IPS-NIHi7 (cell line): ENCODE data around the gene CLDN6.

Experiments
- DNase-seq: peaks from one replicate; pipeline ENCODE4 v3.0.0; 2012; ENCODE audit warnings: mixed read lengths; ENCODE audit errors: extremely low spot score

Gene CLDN6

GRCh38 chr16:3028716-3029319 lies 10.8 kb upstream of the CLDN6 start:
- DNase-seq: no peak

- DNase-seq: peak; percentile 86
Observed at GRCh38 chr16:3027983-3028715, 10.2 kb upstream of the CLDN6 start.

DNA sequence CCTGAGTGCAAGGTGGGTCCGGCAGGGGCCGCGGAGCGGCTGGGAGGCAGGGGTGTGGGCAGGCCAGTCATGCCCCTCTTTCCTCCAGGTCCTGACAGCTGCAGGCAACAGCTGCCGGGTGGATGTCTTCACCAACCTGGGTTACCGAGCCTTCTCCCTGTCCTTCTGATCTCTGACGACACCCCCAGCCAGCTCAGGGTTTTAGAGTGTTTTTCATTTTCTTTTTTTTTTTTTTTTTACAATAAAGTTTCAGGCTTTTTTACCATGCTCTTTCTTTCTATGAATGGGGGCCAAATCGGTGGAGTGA lies 9.5 kb upstream of the CLDN6 start:
- DNase-seq: no peak

GRCh38 chr16:3026609-3027488 lies 8.9 kb upstream of the CLDN6 start:
- DNase-seq: no peak

DNA sequence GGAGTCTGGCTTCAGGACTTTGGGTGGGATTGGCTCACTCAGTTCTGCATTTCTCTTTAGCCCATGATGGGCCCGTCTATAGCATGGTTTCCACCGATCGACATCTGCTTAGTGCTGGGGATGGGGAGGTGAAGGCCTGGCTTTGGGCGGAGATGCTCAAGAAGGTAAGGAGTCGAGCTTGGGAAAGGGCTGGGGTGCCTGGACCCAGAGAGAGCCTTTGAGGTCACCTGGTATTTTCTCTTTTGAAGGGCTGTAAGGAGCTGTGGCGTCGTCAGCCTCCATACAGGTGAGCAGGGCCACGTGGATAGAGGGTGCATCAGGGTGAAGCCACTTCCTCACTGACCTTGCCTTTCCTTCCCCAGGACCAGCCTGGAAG lies 8.0 kb upstream of the CLDN6 start:
- no peak for DNase-seq

DNA sequence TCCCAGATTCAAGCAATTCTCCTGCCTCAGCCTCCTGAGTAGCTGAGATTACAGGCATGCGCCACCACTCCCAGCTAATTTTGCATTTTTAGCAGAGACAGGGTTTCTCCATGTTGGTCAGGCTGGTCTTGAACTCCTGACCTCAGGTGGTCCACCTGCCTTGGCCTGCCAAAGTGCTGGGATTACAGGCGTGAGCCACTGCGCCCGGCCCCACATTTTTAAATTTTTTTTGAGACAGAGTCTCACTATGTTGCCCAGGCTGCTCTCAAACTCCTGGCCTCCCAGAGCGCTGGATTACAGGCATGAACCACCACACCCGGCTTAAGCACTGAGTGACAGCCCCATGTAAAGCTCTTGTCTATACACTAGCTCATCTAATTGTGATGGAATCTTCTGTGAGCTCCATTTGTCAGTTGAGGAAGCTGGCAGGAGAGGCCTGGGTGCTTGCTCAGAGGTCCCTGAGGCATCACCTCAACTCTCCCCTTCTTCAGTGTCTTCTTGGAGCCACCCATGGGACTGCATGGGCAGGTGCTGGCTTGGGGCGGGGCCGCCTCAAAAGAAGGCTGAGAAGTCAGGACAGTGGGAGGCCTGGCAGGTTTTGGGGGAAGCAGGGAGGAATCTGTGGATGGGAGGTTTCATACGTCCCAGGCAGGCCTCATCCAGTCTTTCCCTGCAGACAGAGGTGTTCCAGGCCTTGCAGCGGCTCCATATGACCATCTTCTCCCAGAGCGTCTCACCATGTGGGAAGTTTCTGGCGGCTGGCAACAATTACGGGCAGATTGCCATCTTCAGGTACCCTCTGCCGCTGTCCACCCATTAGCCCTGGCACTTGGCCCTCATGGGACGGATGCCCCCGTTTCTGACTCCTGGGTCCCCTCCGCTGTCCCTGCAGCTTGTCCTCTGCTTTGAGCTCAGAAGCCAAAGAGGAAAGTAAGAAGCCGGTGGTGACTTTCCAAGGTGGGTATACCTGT lies 7.3 kb upstream of the CLDN6 start:
- DNase-seq: no peak

DNA sequence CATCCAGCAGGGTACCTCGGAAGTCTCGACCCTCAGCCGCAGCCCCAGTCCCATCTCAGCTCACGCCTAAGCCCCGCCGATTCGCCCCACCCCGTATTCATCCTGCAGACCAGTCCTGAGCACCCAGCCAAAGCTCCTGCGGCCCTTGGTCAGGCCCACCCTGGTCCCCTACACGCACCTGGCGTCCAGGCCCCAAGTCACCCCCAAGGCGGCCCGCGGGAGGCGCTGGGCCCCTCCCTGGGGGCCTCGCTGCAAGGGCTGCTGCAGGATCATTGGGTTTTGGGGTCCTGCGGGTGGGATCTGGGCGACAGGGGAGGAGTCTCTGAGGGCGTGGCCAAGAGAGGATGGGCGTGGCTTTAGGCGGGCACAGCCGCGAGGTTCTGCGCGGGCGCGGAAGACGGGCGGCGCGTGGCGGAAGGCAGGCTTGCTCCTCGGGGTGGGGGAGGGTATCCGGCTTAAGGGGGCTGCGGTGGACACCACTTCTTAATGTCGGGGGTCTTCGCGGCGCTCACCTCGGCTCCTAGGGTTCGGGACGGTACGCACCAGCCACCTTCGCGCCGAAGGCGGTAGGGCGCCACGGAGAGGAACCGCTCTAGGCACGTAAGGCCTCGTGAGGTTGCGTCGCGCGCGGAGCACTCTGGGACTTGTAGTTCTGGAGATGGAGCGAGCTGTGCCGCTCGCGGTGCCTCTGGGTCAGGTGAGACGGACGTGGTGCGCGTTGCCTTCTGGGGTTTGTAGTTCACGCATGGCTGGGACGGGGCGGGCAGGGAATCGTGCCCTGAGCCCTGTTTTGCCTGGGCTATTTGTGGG lies 5.9 kb upstream of the CLDN6 start, which contains the start of the genes HCFC1R1 and THOC6:
TSS of gene HCFC1R1 (minus strand) at position 274 of the 810 bp plus-strand sequence. CDS start at position 273, 1 bp downstream.
TSS of gene THOC6 (plus strand) at position 367 of the 810 bp plus-strand sequence. CDS start at position 659, 292 bp downstream.
- DNase-seq: peak; percentile 74

DNA sequence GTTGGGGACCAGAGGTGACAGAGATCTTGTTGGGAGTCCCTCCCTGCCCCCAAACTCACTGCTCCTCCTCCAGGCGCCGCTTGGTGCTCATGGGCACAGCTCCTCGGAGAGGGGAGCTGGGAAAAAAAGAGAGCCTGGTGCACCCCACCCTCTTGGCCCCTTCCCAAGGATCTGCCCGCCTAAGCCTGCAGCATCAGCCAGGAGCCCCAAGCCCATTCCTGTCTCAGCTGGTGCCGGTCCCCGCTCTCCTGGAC lies 5.4 kb upstream of the CLDN6 start:
- no peak for DNase-seq

GRCh38 chr16:3022684-3023414 lies 4.9 kb upstream of the CLDN6 start:
- DNase-seq: no peak

GRCh38 chr16:3022208-3022683 lies 4.3 kb upstream of the CLDN6 start:
- DNase-seq: no peak

DNA sequence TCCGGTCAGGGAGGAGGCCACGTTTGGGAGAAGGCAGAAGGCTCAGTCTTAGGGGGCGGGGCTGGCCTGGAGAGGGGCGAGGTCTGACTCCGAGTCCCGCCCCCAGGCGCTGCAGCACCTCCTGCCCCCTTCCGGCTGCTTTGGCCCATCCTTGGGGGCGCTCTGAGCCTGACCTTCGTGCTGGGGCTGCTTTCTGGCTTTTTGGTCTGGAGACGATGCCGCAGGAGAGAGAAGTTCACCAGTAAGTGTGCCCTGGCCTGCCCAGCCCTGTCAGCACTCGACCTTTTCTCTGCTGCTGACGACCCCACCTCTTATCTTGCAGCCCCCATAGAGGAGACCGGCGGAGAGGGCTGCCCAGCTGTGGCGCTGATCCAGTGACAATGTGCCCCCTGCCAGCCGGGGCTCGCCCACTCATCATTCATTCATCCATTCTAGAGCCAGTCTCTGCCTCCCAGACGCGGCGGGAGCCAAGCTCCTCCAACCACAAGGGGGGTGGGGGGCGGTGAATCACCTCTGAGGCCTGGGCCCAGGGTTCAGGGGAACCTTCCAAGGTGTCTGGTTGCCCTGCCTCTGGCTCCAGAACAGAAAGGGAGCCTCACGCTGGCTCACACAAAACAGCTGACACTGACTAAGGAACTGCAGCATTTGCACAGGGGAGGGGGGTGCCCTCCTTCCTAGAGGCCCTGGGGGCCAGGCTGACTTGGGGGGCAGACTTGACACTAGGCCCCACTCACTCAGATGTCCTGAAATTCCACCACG lies 3.6 kb upstream of the CLDN6 start:
- peak; percentile 72 for DNase-seq

DNA sequence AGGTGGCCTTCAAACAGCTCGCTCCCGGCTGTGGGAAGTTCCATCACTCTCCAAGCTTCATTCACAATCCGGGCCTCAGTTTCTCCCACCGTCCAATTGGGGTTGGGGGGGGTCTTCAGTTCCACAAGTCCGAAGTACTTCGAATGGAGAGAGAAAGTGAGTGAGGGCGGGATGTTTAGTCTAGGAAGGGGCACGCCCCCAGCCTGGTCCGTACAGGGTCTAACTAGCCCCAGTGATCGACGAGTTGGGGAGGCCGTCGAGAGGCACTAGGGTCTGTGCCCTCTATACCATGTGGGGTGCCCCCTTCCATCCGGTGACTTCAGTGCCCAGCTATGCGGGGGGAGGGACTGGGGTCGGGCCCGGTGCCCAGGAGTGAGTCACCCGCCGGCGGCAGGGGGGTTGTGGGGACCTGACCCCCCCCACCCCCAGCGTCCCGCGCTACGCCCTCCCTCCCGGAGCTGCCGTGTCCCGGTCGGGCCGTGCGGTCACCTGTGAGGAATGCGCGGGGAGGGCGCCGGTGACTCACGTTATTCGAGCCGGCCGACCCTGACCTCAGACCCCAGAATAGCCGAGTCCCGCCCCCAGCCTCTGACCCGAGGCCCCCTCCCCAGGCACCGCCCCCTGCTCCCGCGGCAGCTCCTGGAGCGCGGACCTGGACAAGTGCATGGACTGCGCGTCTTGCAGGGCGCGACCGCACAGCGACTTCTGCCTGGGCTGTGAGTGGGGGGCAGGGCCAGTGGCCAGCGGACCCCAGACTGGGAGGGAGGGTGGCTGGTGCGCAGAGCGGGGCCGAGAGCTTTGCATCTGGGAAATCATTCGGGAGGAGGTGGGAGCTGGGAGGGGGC lies 2.8 kb upstream of the CLDN6 start:
- DNase-seq: no peak

GRCh38 chr16:3020247-3020603 lies 2.2 kb upstream of the CLDN6 start, which contains the start of gene TNFRSF12A:
Gene TNFRSF12A (plus strand): TSS chr16:3020368. CDS start chr16:3020398, 30 bp downstream.
- DNase-seq: no peak

DNA sequence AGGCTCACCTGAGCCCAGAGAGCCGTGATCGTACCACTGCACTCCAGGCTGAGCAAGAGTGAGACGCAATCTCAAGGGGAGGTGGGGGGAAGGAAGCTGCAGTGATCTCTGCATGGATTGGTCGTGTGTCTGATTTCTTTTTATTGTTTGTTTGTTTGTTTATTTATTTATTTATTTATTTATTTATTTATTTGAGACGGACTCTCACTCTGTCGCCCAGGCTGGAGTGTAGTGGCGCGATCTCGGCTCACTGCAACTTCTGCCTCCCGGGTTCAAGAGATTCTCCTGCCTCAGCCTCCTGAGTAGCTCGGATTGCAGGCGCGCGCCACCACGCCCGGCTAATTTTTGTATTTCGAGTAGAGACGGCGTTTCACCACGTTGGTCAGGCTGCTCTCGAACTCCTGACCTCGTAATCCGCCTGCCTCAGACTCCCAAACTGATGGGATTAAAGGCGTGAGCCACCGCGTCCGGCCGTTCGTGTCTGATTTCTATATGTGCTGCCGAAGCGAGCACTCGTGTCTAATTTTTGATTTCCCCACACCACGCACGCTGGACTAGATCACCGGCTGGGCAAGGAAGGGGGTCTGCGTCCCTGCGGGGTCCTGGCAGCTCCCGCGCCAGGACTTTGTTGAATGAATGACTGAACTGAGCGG lies 1.7 kb upstream of the CLDN6 start:
- DNase-seq: no peak

GRCh38 chr16:3017344-3017743 lies 639 bp downstream of the CLDN6 start:
- DNase-seq: no peak

- DNase-seq: no peak
Observed at GRCh38 chr16:3015865-3016521, 2.0 kb downstream of the CLDN6 start.

GRCh38 chr16:3014971-3015370 lies 3.0 kb downstream of the CLDN6 start:
- no peak for DNase-seq
